Measurements from ENCODE around the gene SPHK2. TPM values are rescaled to one million over a fixed set of nuclear protein-coding genes. Genes with fewer than 3 reads are reported as not detected.

SPHK2 gene
- total RNA-seq, 1 experiment from 2014 or later = 19.9 TPM

- H3K36me3 ChIP-seq (ENCODE audit: control insufficient read depth in 1 of 2, insufficient read depth in 2 of 2, low read length in 2 of 2) = no peaks in the 10 kb centered on the region
- no peak for DNase-seq (ENCODE audit: low read depth, low spot score)
- H3K27ac ChIP-seq (ENCODE audit: low read depth, low read length) = no peak within 1 kb of the TSS
- no peak for ATAC-seq
- ChIA-PET POLR2A (no interaction called here), CTCF (no interaction called here), RAD21 (ENCODE audit: low non-redundant PET in 1 of 2, low total read pairs in 2 of 2, uncharacterized antibody in 2 of 2, unreplicated experiment in 2 of 2) (no interaction called here)
- H3K4me3 ChIP-seq (replicated peaks in 1 of 2; ENCODE audit: low read depth in 1 of 2, low read length in 2 of 2) = no peak within 1 kb of the TSS
- H3K4me1 ChIP-seq (ENCODE audit: control insufficient read depth in 1 of 2, insufficient read depth in 2 of 2, low read length in 2 of 2) = peaks cover 4 to 15% of the 10 kb centered on the region in 2 experiments
- no peak within 1 kb of the TSS for H3K9ac ChIP-seq (ENCODE audit: low read length)
- no peaks in the 10 kb centered on the region for H3K9me2 ChIP-seq (ENCODE audit: insufficient read depth)
- intact Hi-C loops (cut with micrococcal nuclease) = no loop called here
- TF ChIP-seq SP1 (IDR thresholded peaks at IDR 0.05; ENCODE audit: low read depth) = no peak
- TF ChIP-seq ATF3 (IDR thresholded peaks at IDR 0.05) = no peak
- no peak for TF ChIP-seq POLR2A (IDR thresholded peaks at IDR 0.05; ENCODE audit: borderline replicate concordance, extremely low read depth, insufficient read depth, insufficient read length)
- no peak for TF ChIP-seq ZFX (IDR thresholded peaks at IDR 0.05)
- TF ChIP-seq SRF (IDR thresholded peaks at IDR 0.05; ENCODE audit: low read depth) = no peak
- TF ChIP-seq TCF7L2 (IDR thresholded peaks at IDR 0.05; ENCODE audit: borderline replicate concordance, extremely low read depth, insufficient read depth, insufficient read length) = no peak
- TF ChIP-seq REST (IDR thresholded peaks at IDR 0.05; ENCODE audit: low read depth) = no peak
- no peak for TF ChIP-seq ZBTB33 (IDR thresholded peaks at IDR 0.05; ENCODE audit: extremely low read depth, insufficient replicate concordance, low read length)
- no peak for TF ChIP-seq JUND (IDR thresholded peaks at IDR 0.05)
- no peak for TF ChIP-seq MAX (IDR thresholded peaks at IDR 0.05)
- no peak for TF ChIP-seq YY1 (IDR thresholded peaks at IDR 0.05; ENCODE audit: extremely low read depth, insufficient replicate concordance, low read depth, low read length)
- no peak within 1 kb of the TSS for H3K4me2 ChIP-seq (ENCODE audit: low read length)
- no peaks in the 10 kb centered on the region for H4K20me1 ChIP-seq (ENCODE audit: insufficient read depth)
- H3K27me3 ChIP-seq (ENCODE audit: insufficient read depth, low read length) = no peaks in the 10 kb centered on the region
- no peaks in the 10 kb centered on the region for H3K79me2 ChIP-seq (ENCODE audit: insufficient read depth, low read length)
- H2AFZ ChIP-seq (ENCODE audit: low read depth, low read length, poor library complexity, severe bottlenecking) = no peak within 1 kb of the TSS
- H3K9me3 ChIP-seq (ENCODE audit: control insufficient read depth in 1 of 2, insufficient read depth in 1 of 2, low read depth in 1 of 2, low read length in 2 of 2) = no peaks in the 10 kb centered on the region
- BruUV-seq (replicated peaks) = no TSS peak
These were observed 53.7 kb downstream of the SPHK2 start, which contains the start of gene NTN5 for GRCh38 chr19:48672994-48673393. TSS of gene NTN5 (minus strand) at chr19:48673017. CDS start at chr19:48670986, 2,031 bp downstream.
